GM15510 (cell line): ENCODE results near the gene GAGE12G.
"Not testable (repeated sequence)": the region's sequence is repeated elsewhere in the genome, so short reads cannot be mapped to it uniquely, and the experiment has no call there.

Experiments used
- POLR2A ChIP-seq: IDR thresholded peaks from 3 replicates; pipeline ENCODE4 v1.6.1; 2011; ENCODE audit warnings: borderline replicate concordance; ENCODE audit not compliant: insufficient read length; ENCODE audit errors: extremely low read depth

GAGE12G gene, protein sequence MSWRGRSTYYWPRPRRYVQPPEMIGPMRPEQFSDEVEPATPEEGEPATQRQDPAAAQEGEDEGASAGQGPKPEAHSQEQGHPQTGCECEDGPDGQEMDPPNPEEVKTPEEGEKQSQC

GRCh38 chrX:49570100-49570499 lies at the start of gene GAGE12G:
Gene GAGE12G (plus strand): TSS chrX:49570400. CDS start chrX:49571555, 1,155 bp downstream.
- TF ChIP-seq POLR2A = not testable (repeated sequence)

DNA sequence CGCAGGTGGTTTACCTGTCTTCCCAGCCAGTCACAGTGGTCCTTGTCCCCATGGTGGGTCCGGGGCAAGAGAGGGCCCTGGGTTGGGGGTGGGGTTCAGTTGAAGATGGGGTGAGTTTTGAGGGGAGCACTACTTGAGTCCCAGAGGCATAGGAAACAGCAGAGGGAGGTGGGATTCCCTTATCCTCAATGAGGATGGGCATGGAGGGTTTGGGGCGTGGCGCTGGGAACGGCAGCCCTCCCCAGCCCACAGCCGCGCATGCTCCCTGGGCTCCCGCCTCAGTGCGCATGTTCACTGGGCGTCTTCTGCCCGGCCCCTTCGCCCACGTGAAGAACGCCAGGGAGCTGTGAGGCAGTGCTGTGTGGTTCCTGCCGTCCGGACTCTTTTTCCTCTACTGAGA lies 38.3 kb upstream of the GAGE12G start, which contains the start of gene GAGE12C:
TSS of gene GAGE12C (plus strand) at position 301 of the 400 bp plus-strand sequence. CDS start 1,155 bp downstream, outside the sequence.
- TF ChIP-seq POLR2A = not testable (repeated sequence)

- TF ChIP-seq POLR2A = not testable (repeated sequence)
These were observed 28.8 kb upstream of the GAGE12G start, which contains the start of gene GAGE12D for GRCh38 chrX:49541433-49541832. Gene GAGE12D (plus strand): TSS chrX:49541733. CDS start chrX:49542888, 1,155 bp downstream.

- TF ChIP-seq POLR2A = not testable (repeated sequence)
These were observed 19.2 kb upstream of the GAGE12G start, which contains the start of gene GAGE12E for GRCh38 chrX:49550989-49551388. Gene GAGE12E (plus strand): TSS chrX:49551289. CDS start chrX:49552444, 1,155 bp downstream.

GRCh38 chrX:49560542-49560941 lies 9.7 kb upstream of the GAGE12G start, which contains the start of gene GAGE12F:
Gene GAGE12F (plus strand): TSS chrX:49560842. CDS start chrX:49561997, 1,155 bp downstream.
- not testable (repeated sequence) for TF ChIP-seq POLR2A

- TF ChIP-seq POLR2A = not testable (repeated sequence)
These were observed 9.4 kb downstream of the GAGE12G start, which contains the start of gene GAGE12H for GRCh38 chrX:49579649-49580048. Gene GAGE12H (plus strand): TSS chrX:49579949. CDS start chrX:49581104, 1,155 bp downstream.

DNA sequence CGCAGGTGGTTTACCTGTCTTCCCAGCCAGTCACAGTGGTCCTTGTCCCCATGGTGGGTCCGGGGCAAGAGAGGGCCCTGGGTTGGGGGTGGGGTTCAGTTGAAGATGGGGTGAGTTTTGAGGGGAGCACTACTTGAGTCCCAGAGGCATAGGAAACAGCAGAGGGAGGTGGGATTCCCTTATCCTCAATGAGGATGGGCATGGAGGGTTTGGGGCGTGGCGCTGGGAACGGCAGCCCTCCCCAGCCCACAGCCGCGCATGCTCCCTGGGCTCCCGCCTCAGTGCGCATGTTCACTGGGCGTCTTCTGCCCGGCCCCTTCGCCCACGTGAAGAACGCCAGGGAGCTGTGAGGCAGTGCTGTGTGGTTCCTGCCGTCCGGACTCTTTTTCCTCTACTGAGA lies 19.0 kb downstream of the GAGE12G start, which contains the start of gene GAGE2A:
TSS of gene GAGE2A (plus strand) at position 301 of the 400 bp plus-strand sequence. CDS start 1,155 bp downstream, outside the sequence.
- TF ChIP-seq POLR2A = not testable (repeated sequence)

- TF ChIP-seq POLR2A = not testable (repeated sequence)
These were observed 28.5 kb downstream of the GAGE12G start, which contains the start of gene GAGE1 for GRCh38 chrX:49598720-49599119. Gene GAGE1 (plus strand): TSS chrX:49599020. CDS start chrX:49600175, 1,155 bp downstream.

GRCh38 chrX:49610718-49611310 lies 40.6 kb downstream of the GAGE12G start:
- no peak for TF ChIP-seq POLR2A

GRCh38 chrX:49618574-49618973 lies 48.4 kb downstream of the GAGE12G start:
- no peak for TF ChIP-seq POLR2A
